IMR-90 (cell line): ENCODE measurements around the gene WDFY1. TPM values are rescaled to one million over a fixed set of nuclear protein-coding genes. Genes with fewer than 3 reads are reported as not detected.

Source experiments
- BHLHE40 ChIP-seq: fragments of 150-350 bp; IDR thresholded peaks from 2 replicates; pipeline ENCODE4 v1.6.1; 2016; ENCODE audit warnings: mild to moderate bottlenecking, low read depth, low read length
- CEBPB ChIP-seq: IDR thresholded peaks from 2 replicates; pipeline ENCODE4 v1.6.1; 2012; ENCODE audit warnings: low read depth, low read length, improper control_type of control experiment
- FOS ChIP-seq: fragments of 150-350 bp; IDR thresholded peaks from 2 replicates; pipeline ENCODE4 v1.6.1; 2016; ENCODE audit warnings: low read depth, low read length
- RFX5 ChIP-seq: IDR thresholded peaks from 2 replicates; pipeline ENCODE4 v1.8.0; 2012; ENCODE audit warnings: low read depth, mild to moderate bottlenecking, low read length, moderate library complexity
- polyA plus RNA-seq, 3 experiments: library from polyadenylated mRNA; depleted of rRNA; stranded (reverse); fragments of >200 nt; gene quantifications; 2 replicates each; pipeline ENCODE4 v1.2.3, GENCODE V29; 2012; ENCODE audit warnings: low replicate concordance in 1 of 3
- total RNA-seq: library from RNA; depleted of rRNA; stranded (reverse); fragments of >200 nt; gene quantifications from 2 replicates; pipeline ENCODE4 v1.2.3, GENCODE V29; 2012
- TF ChIP-seq, protein P1 (sequence below): conservative IDR thresholded peaks from 2 replicates; pipeline ENCODE4 v1.5.1; 2012; ENCODE audit warnings: mild to moderate bottlenecking, low read depth, low read length, improper control_type of control experiment

Gene WDFY1
- total and polyA plus RNA-seq, 2 of the 4 experiments (the other 2 are of a cell fraction): 35.6 to 93.6 TPM

DNA sequence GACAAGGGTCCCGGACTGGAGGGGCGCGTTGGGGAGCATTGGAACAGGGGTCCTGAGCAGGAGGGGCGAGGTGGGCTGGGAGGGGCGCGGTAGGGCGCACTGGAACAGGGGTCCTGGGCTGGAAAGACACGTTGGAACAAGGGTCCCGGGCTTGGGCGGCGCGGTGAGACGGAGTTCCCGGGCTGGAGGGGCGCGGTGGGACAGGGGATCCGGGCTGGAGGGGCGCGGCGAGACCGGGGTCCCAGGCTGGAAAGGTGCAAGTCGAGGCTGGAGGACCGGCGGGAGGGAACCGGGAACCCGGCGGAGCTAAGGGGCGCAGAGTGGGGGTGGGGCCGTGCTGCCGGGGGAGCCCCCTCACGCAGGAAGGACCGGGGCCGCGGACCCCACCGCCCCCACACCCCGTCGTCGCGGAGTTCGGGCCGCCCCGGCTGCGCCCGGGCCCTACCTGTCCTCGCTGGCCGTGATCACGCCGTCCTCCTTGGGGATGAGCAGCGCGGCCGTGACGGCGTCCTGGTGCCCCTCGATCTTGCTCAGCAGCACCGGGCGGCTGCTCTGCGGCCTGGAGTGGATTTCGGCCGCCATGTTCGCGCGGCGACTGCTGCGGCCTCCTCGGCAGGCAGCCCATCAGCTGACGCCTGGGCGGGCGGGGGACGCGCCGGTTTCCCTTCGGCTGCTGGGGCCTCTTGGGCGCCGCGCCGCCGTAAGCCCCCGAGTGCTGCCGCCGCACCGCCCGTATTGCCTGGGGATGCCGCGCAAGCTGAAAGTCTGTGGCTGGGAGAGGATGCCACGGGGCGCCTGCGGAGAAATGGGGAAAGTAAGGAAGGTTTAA is at the start of gene WDFY1 (continued):
- no peak for TF ChIP-seq CEBPB
- TF ChIP-seq FOS: no peak
- no peak for TF ChIP-seq BHLHE40
- TF ChIP-seq, protein P1, sequence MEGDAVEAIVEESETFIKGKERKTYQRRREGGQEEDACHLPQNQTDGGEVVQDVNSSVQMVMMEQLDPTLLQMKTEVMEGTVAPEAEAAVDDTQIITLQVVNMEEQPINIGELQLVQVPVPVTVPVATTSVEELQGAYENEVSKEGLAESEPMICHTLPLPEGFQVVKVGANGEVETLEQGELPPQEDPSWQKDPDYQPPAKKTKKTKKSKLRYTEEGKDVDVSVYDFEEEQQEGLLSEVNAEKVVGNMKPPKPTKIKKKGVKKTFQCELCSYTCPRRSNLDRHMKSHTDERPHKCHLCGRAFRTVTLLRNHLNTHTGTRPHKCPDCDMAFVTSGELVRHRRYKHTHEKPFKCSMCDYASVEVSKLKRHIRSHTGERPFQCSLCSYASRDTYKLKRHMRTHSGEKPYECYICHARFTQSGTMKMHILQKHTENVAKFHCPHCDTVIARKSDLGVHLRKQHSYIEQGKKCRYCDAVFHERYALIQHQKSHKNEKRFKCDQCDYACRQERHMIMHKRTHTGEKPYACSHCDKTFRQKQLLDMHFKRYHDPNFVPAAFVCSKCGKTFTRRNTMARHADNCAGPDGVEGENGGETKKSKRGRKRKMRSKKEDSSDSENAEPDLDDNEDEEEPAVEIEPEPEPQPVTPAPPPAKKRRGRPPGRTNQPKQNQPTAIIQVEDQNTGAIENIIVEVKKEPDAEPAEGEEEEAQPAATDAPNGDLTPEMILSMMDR: no peak
- no peak for TF ChIP-seq RFX5
